ENCODE results near the gene PTGFRN.

PTGFRN gene

DNA sequence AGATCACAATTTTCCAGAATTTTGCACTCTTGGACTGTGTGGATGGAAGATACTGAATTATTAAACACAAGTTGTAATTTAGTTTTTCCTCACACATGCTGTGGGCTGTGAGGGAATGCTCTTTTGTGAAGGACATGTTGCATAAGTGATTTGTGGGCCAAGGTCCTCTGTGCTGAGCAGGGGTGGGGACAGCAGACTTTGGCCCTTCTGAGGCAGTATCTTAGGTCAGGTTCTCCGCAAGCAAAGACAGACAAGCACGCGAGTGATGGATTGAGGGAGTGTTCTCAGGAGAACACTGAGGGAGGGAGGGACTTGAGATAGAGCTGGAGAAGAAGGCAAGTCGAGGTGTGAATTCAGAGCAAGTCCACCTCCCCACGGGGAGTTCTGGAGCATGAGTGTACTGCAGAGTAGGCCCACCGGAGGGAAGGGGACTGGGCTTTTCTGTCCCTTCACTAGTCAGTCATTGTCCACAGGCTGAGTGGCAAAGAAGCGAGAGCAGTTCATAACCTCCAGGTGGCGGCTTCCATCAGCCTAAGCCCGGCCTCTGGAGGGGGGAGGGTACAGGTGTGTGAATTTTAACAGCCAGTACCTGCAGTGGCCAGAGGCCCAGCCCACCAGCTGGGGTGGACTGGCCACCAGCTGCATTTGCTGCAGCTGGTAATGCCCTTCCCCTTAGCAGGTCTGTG is 72.7 kb downstream of the PTGFRN start:
- Histone ChIP-seq H3K9me3 (ENCODE audit: control insufficient read depth in 1 of 2, low read length in 2 of 2) (no peaks in the 10 kb centered on the region), H3K4me1 (ENCODE audit: control insufficient read depth in 1 of 2, insufficient read depth in 2 of 2, low read length in 2 of 2) (peaks cover 0 to 10% of the 10 kb centered on the region in 2 donors), H3K4me3 (ENCODE audit: low read depth in 1 of 2, low read length in 2 of 2) (no peak overlapping the region), H3K27me3 (ENCODE audit: low read depth, low read length) (no peaks in the 10 kb centered on the region), H3K36me3 (ENCODE audit: control insufficient read depth in 1 of 2, insufficient read depth in 2 of 2, low read length in 2 of 2) (peaks cover 0 to 9% of the 10 kb centered on the region in 2 donors), H3K27ac (ENCODE audit: low read length) (no peak overlapping the region)

DNA sequence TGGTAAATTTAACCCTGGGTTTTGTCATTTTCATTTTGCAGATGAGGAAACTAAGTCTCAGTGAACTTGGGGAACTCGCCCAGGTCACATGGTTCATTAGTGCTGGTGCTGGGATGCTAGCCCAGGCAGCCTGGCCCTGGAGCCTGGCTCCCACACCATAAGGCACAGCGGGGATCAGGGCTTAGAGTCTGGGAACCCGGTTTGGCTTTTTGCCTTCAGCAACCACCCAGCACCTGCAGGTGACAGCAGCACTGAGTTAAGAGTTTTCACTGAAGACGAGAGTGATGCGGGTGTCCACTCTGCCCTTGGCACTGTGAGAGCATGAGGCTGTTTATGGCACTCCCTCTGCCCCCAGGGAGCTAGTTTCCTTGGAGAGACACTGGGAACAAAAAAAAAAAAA is 73.4 kb downstream of the PTGFRN start:
- Histone ChIP-seq H3K9me3 (ENCODE audit: control insufficient read depth in 1 of 2, low read length in 2 of 2) (no peaks in the 10 kb centered on the region), H3K4me1 (ENCODE audit: control insufficient read depth in 1 of 2, insufficient read depth in 2 of 2, low read length in 2 of 2) (peaks cover 3 to 10% of the 10 kb centered on the region in 2 donors), H3K4me3 (ENCODE audit: low read depth in 1 of 2, low read length in 2 of 2) (no peak overlapping the region), H3K27me3 (ENCODE audit: low read depth, low read length) (no peaks in the 10 kb centered on the region), H3K36me3 (ENCODE audit: control insufficient read depth in 1 of 2, insufficient read depth in 2 of 2, low read length in 2 of 2) (peaks cover 0 to 9% of the 10 kb centered on the region in 2 donors), H3K27ac (ENCODE audit: low read length) (no peak overlapping the region)

DNA sequence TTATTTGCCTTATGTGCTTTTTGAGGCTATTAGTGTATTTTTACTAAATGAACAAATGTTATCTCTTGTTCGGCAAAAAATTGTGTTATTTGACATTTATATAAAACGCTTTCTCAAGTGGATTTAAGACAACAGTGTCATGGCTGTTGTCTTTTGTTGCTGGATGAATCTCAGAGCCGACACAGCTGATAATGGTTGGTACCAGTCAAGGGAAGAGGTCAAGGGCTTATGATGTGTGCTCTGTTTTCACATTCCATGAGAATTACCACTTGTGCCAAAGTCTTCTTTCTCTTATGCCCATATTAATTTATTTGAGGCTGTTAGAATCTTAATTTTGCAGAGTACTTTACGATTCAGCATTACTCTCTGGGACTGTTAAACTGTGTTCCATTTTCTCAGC is 74.0 kb downstream of the PTGFRN start:
- H3K9me3 ChIP-seq (ENCODE audit: control insufficient read depth in 1 of 2, low read length in 2 of 2): no peaks in the 10 kb centered on the region
- H3K4me3 ChIP-seq (ENCODE audit: low read depth in 1 of 2, low read length in 2 of 2): no peak overlapping the region
- no peak overlapping the region for H3K27ac ChIP-seq (ENCODE audit: low read length)
- peaks cover 0 to 9% of the 10 kb centered on the region in 2 donors for H3K36me3 ChIP-seq (ENCODE audit: control insufficient read depth in 1 of 2, insufficient read depth in 2 of 2, low read length in 2 of 2)
- no peaks in the 10 kb centered on the region for H3K27me3 ChIP-seq (ENCODE audit: low read depth, low read length)
- peaks cover 9 to 13% of the 10 kb centered on the region in 2 donors for H3K4me1 ChIP-seq (ENCODE audit: control insufficient read depth in 1 of 2, insufficient read depth in 2 of 2, low read length in 2 of 2)

DNA sequence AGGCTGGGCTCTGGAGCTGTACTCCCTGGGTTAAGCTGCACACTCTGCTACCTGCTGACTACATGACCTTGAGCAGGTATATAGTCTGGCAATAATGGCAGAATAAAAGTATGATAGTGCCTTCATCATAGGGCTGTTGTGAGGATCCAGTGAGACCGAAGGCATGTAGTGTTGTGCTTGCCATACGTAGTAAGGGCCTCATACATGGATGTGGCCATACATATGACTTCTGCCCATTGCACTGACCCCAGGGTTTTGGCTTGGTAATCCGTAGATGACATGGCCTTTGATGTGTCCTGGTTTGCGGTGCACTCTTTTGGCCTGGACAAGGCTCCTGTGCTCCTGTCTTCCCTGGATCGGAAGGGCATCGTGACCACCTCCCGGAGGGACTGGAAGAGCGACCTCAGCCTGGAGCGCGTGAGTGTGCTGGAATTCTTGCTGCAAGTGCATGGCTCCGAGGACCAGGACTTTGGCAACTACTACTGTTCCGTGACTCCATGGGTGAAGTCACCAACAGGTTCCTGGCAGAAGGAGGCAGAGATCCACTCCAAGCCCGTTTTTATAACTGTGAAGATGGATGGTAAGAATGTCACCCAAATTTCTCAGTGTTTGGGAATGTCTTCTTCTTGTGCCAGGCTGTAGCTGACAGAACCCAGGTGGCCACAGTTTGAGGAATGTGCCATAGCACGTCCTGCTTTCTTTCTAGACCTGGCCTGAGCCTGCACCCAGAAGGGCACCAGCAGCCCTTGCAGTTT is 74.9 kb downstream of the PTGFRN start:
- Histone ChIP-seq H3K4me3 (ENCODE audit: low read depth in 1 of 2, low read length in 2 of 2) (no peak overlapping the region), H3K36me3 (ENCODE audit: control insufficient read depth in 1 of 2, insufficient read depth in 2 of 2, low read length in 2 of 2) (peaks cover 0 to 9% of the 10 kb centered on the region in 2 donors), H3K9me3 (ENCODE audit: control insufficient read depth in 1 of 2, low read length in 2 of 2) (no peaks in the 10 kb centered on the region), H3K4me1 (ENCODE audit: control insufficient read depth in 1 of 2, insufficient read depth in 2 of 2, low read length in 2 of 2) (peaks cover 9 to 21% of the 10 kb centered on the region in 2 donors), H3K27ac (ENCODE audit: low read length) (no peak overlapping the region), H3K27me3 (ENCODE audit: low read depth, low read length) (no peaks in the 10 kb centered on the region)

DNA sequence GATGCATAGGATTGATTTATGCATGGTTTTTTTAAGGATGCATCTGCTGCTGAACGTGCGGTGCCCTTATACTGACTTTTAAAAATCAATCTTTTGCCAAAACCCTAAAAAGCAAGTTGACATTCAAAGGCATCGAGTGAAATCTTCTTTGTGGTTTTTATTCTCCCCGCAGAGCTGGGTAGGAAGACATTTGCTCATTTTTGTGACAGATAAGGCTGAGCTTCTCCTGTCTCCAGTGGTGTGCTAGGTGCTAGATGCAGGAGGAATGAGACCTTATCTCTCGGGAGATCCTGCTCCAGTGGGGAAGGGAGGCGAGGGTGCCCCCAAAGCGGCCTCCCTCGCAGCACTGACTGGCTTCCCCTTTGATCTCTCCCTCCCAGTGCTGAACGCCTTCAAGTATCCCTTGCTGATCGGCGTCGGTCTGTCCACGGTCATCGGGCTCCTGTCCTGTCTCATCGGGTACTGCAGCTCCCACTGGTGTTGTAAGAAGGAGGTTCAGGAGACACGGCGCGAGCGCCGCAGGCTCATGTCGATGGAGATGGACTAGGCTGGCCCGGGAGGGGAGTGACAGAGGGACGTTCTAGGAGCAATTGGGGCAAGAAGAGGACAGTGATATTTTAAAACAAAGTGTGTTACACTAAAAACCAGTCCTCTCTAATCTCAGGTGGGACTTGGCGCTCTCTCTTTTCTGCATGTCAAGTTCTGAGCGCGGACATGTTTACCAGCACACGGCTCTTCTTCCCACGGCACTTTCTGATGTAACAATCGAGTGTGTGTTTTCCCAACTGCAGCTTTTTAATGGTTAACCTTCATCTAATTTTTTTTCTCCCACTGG is 76.9 kb downstream of the PTGFRN start:
- peaks cover 9 to 23% of the 10 kb centered on the region in 2 donors for H3K4me1 ChIP-seq (ENCODE audit: control insufficient read depth in 1 of 2, insufficient read depth in 2 of 2, low read length in 2 of 2)
- H3K9me3 ChIP-seq (ENCODE audit: control insufficient read depth in 1 of 2, low read length in 2 of 2): no peaks in the 10 kb centered on the region
- no peak overlapping the region for H3K4me3 ChIP-seq (ENCODE audit: low read depth in 1 of 2, low read length in 2 of 2)
- peaks cover 0 to 13% of the 10 kb centered on the region in 2 donors for H3K36me3 ChIP-seq (ENCODE audit: control insufficient read depth in 1 of 2, insufficient read depth in 2 of 2, low read length in 2 of 2)
- no peaks in the 10 kb centered on the region for H3K27me3 ChIP-seq (ENCODE audit: low read depth, low read length)
- H3K27ac ChIP-seq (ENCODE audit: low read length): no peak overlapping the region

DNA sequence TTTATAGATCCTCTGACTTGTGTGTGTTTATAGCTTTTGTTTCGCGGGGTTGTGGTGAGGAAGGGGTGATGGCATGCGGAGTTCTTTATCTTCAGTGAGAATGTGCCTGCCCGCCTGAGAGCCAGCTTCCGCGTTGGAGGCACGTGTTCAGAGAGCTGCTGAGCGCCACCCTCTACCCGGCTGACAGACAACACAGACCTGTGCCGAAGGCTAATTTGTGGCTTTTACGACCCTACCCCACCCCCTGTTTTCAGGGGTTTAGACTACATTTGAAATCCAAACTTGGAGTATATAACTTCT is 77.5 kb downstream of the PTGFRN start:
- peaks cover 9 to 23% of the 10 kb centered on the region in 2 donors for H3K4me1 ChIP-seq (ENCODE audit: control insufficient read depth in 1 of 2, insufficient read depth in 2 of 2, low read length in 2 of 2)
- peaks cover 0 to 13% of the 10 kb centered on the region in 2 donors for H3K36me3 ChIP-seq (ENCODE audit: control insufficient read depth in 1 of 2, insufficient read depth in 2 of 2, low read length in 2 of 2)
- H3K4me3 ChIP-seq (ENCODE audit: low read depth in 1 of 2, low read length in 2 of 2): no peak overlapping the region
- no peaks in the 10 kb centered on the region for H3K27me3 ChIP-seq (ENCODE audit: low read depth, low read length)
- no peaks in the 10 kb centered on the region for H3K9me3 ChIP-seq (ENCODE audit: control insufficient read depth in 1 of 2, low read length in 2 of 2)
- no peak overlapping the region for H3K27ac ChIP-seq (ENCODE audit: low read length)

DNA sequence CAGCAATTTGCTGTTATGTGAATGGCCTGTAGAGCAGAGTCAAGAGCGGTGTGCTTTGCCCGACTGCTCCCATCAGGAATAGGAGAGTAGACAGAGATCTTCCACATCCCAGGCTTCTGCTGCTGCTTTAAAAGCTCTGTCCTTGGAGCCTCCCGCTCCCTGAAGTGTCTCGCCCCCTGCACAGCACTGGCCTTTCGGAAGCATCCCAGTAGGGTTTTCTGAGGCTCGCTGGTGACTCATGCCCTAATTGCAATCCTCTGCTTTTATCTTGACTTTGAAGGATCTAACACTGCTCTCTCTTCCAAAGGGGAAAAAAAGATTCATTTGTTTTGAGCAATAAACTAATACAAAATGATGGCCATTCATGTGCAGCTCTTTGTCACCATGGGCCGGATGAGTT is 78.5 kb downstream of the PTGFRN start:
- H3K27me3 ChIP-seq (ENCODE audit: low read depth, low read length): no peaks in the 10 kb centered on the region
- H3K9me3 ChIP-seq (ENCODE audit: control insufficient read depth in 1 of 2, low read length in 2 of 2): no peaks in the 10 kb centered on the region
- no peak overlapping the region for H3K27ac ChIP-seq (ENCODE audit: low read length)
- peaks cover 0 to 18% of the 10 kb centered on the region in 2 donors for H3K36me3 ChIP-seq (ENCODE audit: control insufficient read depth in 1 of 2, insufficient read depth in 2 of 2, low read length in 2 of 2)
- no peak overlapping the region for H3K4me3 ChIP-seq (ENCODE audit: low read depth in 1 of 2, low read length in 2 of 2)
- H3K4me1 ChIP-seq (ENCODE audit: control insufficient read depth in 1 of 2, insufficient read depth in 2 of 2, low read length in 2 of 2): peaks cover 9 to 23% of the 10 kb centered on the region in 2 donors

DNA sequence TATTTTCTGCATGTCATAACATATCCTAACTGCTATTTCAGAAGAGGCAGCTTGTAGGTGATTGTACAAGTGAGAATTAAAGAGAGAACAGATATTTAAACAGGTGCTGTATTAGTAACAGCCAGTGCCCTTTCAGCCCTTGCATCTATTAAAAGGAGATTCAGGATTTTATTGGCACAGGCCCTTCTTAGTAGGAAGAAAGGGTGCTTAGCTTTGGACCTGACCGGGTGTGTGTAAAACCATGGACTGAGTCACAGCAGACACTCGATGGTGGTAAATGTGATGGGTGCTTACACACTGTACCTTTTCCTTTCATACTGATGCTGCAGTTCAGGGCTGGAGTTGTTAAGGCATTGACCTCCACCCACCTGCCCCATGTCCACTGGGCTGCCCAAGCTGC is 79.2 kb downstream of the PTGFRN start:
- no peak overlapping the region for H3K27ac ChIP-seq (ENCODE audit: low read length)
- no peaks in the 10 kb centered on the region for H3K9me3 ChIP-seq (ENCODE audit: control insufficient read depth in 1 of 2, low read length in 2 of 2)
- H3K27me3 ChIP-seq (ENCODE audit: low read depth, low read length): no peaks in the 10 kb centered on the region
- peaks cover 0 to 18% of the 10 kb centered on the region in 2 donors for H3K36me3 ChIP-seq (ENCODE audit: control insufficient read depth in 1 of 2, insufficient read depth in 2 of 2, low read length in 2 of 2)
- no peak overlapping the region for H3K4me3 ChIP-seq (ENCODE audit: low read depth in 1 of 2, low read length in 2 of 2)
- peaks cover 9 to 23% of the 10 kb centered on the region in 2 donors for H3K4me1 ChIP-seq (ENCODE audit: control insufficient read depth in 1 of 2, insufficient read depth in 2 of 2, low read length in 2 of 2)

DNA sequence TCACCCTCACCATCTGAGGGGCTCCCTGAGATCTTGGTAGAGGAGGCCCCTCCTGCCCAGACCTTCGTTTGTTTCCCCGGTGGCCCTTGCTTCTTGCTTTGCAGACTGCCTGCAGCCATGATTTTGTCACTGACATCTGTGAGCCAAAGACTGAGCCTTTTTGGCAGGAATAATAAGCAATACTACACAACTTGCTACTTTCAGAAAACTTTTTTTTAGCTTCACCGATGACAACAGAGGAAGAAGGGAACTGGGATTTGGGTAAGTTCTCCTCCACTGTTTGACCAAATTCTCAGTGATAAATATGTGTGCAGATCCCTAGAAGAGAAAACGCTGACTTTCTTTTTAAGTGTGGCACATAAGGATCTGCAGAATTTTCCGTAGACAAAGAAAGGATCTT is 80.1 kb downstream of the PTGFRN start:
- Histone ChIP-seq H3K27ac (ENCODE audit: low read length) (no peak overlapping the region), H3K9me3 (ENCODE audit: control insufficient read depth in 1 of 2, low read length in 2 of 2) (no peaks in the 10 kb centered on the region), H3K4me1 (ENCODE audit: control insufficient read depth in 1 of 2, insufficient read depth in 2 of 2, low read length in 2 of 2) (peaks cover 9 to 17% of the 10 kb centered on the region in 2 donors), H3K27me3 (ENCODE audit: low read depth, low read length) (no peaks in the 10 kb centered on the region), H3K4me3 (ENCODE audit: low read depth in 1 of 2, low read length in 2 of 2) (no peak overlapping the region), H3K36me3 (ENCODE audit: control insufficient read depth in 1 of 2, insufficient read depth in 2 of 2, low read length in 2 of 2) (peaks cover 0 to 18% of the 10 kb centered on the region in 2 donors)

DNA sequence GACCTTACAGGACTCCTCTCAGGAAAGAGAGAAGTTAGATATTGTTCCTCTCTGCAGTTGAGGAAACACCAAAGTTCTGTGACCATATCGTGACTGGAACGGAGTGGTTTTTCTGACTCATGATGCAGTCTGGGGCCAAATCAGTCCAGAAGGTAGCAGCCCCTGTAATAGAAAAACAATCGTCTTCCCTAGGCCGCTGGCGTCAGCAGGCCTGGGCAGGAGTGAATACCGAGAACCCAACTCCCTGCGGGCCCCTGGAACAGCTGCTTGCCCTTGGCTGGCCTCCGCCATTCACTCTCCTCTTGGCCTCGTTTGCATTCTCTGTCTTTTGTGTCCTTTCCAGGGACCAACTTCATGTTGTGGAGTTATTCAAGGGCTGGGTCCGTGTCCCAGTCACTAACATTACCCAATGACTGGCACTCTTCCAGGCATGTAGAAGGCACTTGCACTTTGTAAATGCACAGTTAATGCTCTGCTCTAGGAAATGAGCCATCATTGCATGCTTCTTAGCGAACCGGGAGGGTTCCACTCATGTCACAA is 81.0 kb downstream of the PTGFRN start:
- Histone ChIP-seq H3K27me3 (ENCODE audit: low read depth, low read length) (no peaks in the 10 kb centered on the region), H3K9me3 (ENCODE audit: control insufficient read depth in 1 of 2, low read length in 2 of 2) (no peaks in the 10 kb centered on the region), H3K27ac (ENCODE audit: low read length) (peak overlapping the region; percentile 32), H3K4me3 (ENCODE audit: low read depth in 1 of 2, low read length in 2 of 2) (no peak overlapping the region), H3K4me1 (ENCODE audit: control insufficient read depth in 1 of 2, insufficient read depth in 2 of 2, low read length in 2 of 2) (peaks cover 9 to 13% of the 10 kb centered on the region in 2 donors), H3K36me3 (ENCODE audit: control insufficient read depth in 1 of 2, insufficient read depth in 2 of 2, low read length in 2 of 2) (peaks cover 0 to 18% of the 10 kb centered on the region in 2 donors)
